Kidney epithelial cell (primary cell): ENCODE data around the gene EXOC3L2. TPM values are rescaled to one million over a fixed set of nuclear protein-coding genes. Genes with fewer than 3 reads are reported as not detected.

Source experiments
- DNase-seq: peaks from one replicate; pipeline ENCODE4 v3.0.0-alpha.2; 2010; ENCODE audit warnings: low read depth
- H3K27me3 ChIP-seq: 2 replicates; pipeline ENCODE4 v1.6.0; 2011; ENCODE audit warnings: low read length; ENCODE audit not compliant: control insufficient read depth, insufficient read depth
- H3K36me3 ChIP-seq: 2 replicates; pipeline ENCODE4 v1.5.1; 2011; ENCODE audit warnings: low read length; ENCODE audit not compliant: control insufficient read depth, insufficient read depth
- H3K4me3 ChIP-seq: 2 replicates; pipeline ENCODE4 v1.5.1; 2011; ENCODE audit warnings: low read depth, mild to moderate bottlenecking, control low read depth, low read length
- CTCF ChIP-seq: IDR thresholded peaks from 2 replicates; pipeline ENCODE4 v1.5.1; 2011; ENCODE audit warnings: mild to moderate bottlenecking, moderate library complexity, low read length, control low read depth, inconsistent platforms; ENCODE audit not compliant: insufficient read depth, poor library complexity, severe bottlenecking
- total RNA-seq: library from RNA; depleted of rRNA; stranded (reverse); fragments of >200 nt; gene quantifications from 2 replicates; pipeline ENCODE4 v1.2.3, GENCODE V29; 2015

EXOC3L2 gene
- total RNA-seq, 1 donor from 2014 or later: not detected

- DNase-seq: no peak
- no peak for TF ChIP-seq CTCF
- H3K4me3 ChIP-seq: no peak overlapping the region
- H3K36me3 ChIP-seq: no peaks in the 10 kb centered on the region
- peaks cover 38% of the 10 kb centered on the region for H3K27me3 ChIP-seq
Measured at GRCh38 chr19:45222724-45223123, 22.5 kb downstream of the EXOC3L2 start.

GRCh38 chr19:45218911-45219743 is 26.1 kb downstream of the EXOC3L2 start:
- H3K4me3 ChIP-seq: no peak overlapping the region
- DNase-seq: no peak
- no peak for TF ChIP-seq CTCF
- H3K27me3 ChIP-seq: peaks cover 53% of the 10 kb centered on the region
- H3K36me3 ChIP-seq: no peaks in the 10 kb centered on the region

GRCh38 chr19:45218426-45218825 is 26.8 kb downstream of the EXOC3L2 start:
- Histone ChIP-seq H3K36me3 (no peaks in the 10 kb centered on the region), H3K27me3 (peaks cover 49% of the 10 kb centered on the region), H3K4me3 (no peak overlapping the region)
- no peak for TF ChIP-seq CTCF
- DNase-seq: no peak

GRCh38 chr19:45217957-45218334 is 27.3 kb downstream of the EXOC3L2 start:
- no peak for TF ChIP-seq CTCF
- Histone ChIP-seq H3K27me3 (peaks cover 47% of the 10 kb centered on the region), H3K4me3 (no peak overlapping the region), H3K36me3 (no peaks in the 10 kb centered on the region)
- DNase-seq: no peak

- Histone ChIP-seq H3K36me3 (no peaks in the 10 kb centered on the region), H3K27me3 (peaks cover 45% of the 10 kb centered on the region), H3K4me3 (no peak overlapping the region)
- no peak for TF ChIP-seq CTCF
- DNase-seq: no peak
Measured at GRCh38 chr19:45217193-45217956, 27.8 kb downstream of the EXOC3L2 start.
